ENCODE data around the gene MIEF2. TPM values are rescaled to one million over a fixed set of nuclear protein-coding genes. Genes with fewer than 3 reads are reported as not detected.
A peak's percentile ranks its signal among the peaks of the same experiment; 100 is the strongest.

Gene MIEF2
- total RNA-seq, 3 donors from 2014 or later = 13.4 to 20.7 (median 16.4) TPM

GRCh38 chr17:18262111-18262510 lies 1.6 kb downstream of the MIEF2 start:
- intact Hi-C loops (cut with DNase I, micrococcal nuclease) = no loop called here
- TF ChIP-seq CTCF (IDR thresholded peaks at IDR 0.05) = no peak
- Histone ChIP-seq H3K4me1 (ENCODE audit: low read depth) (peaks cover 20% of the 10 kb centered on the region), H3K9me3 (no peaks in the 10 kb centered on the region), H3K4me3 (no peak overlapping the region), H3K36me3 (ENCODE audit: low read depth) (peaks cover 5% of the 10 kb centered on the region)
- DNase-seq = no peak
- no peak for ATAC-seq

DNA sequence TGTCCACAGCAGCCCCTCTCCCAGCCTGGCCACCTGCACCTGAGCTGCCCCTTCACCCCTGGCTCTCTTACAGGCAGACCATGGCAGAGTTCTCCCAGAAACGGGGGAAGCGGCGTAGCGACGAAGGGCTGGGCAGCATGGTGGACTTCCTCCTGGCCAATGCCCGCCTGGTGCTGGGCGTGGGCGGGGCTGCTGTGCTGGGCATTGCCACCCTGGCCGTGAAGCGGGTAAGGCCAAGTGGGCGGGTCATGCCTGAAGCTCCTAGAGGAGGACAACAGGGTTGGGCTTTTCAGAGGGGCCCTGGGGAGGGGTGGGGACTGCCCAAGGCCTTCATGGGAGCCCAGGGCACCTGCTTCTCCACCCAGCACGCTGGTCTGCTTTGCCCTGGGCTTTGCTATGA lies 2.2 kb downstream of the MIEF2 start:
- Histone ChIP-seq H3K36me3 (ENCODE audit: low read depth) (peaks cover 5% of the 10 kb centered on the region), H3K4me1 (ENCODE audit: low read depth) (peaks cover 15% of the 10 kb centered on the region), H3K9me3 (no peaks in the 10 kb centered on the region), H3K4me3 (no peak overlapping the region)
- no peak for ATAC-seq
- DNase-seq = peak in 1 of 3 donors; percentile 55
- no peak for TF ChIP-seq CTCF (IDR thresholded peaks at IDR 0.05)
- intact Hi-C loops (cut with DNase I, micrococcal nuclease) = no loop called here

DNA sequence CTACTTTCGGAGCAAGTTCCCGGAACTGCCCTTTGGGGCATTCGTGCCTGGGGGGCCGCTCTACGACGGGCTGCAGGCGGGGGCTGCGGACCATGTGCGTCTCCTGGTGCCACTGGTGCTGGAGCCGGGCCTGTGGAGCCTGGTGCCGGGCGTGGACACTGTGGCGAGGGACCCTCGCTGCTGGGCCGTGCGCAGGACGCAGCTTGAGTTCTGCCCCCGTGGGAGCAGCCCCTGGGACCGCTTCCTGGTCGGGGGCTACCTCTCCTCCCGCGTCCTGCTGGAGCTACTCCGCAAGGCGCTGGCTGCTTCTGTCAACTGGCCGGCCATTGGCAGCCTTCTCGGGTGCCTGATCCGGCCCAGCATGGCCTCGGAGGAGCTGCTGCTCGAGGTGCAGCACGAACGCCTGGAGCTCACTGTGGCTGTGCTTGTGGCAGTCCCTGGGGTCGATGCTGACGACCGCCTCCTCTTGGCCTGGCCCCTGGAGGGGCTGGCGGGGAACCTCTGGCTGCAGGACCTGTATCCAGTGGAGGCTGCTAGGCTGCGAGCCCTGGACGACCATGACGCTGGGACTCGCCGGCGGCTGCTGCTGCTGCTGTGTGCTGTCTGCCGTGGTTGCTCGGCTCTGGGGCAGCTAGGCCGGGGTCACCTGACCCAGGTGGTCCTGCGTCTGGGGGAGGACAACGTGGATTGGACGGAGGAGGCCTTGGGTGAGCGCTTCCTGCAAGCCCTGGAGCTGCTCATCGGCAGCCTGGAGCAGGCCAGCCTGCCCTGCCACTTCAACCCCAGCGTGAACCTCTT lies 3.6 kb downstream of the MIEF2 start:
- intact Hi-C loops (cut with DNase I, micrococcal nuclease) = no loop called here
- peaks cover 15% of the 10 kb centered on the region for H3K4me1 ChIP-seq (ENCODE audit: low read depth)
- no peak for TF ChIP-seq CTCF (IDR thresholded peaks at IDR 0.05)
- no peak for DNase-seq
- no peaks in the 10 kb centered on the region for H3K9me3 ChIP-seq
- H3K36me3 ChIP-seq (ENCODE audit: low read depth) = peaks cover 5% of the 10 kb centered on the region
- ATAC-seq = no peak
- H3K4me3 ChIP-seq = no peak overlapping the region

DNA sequence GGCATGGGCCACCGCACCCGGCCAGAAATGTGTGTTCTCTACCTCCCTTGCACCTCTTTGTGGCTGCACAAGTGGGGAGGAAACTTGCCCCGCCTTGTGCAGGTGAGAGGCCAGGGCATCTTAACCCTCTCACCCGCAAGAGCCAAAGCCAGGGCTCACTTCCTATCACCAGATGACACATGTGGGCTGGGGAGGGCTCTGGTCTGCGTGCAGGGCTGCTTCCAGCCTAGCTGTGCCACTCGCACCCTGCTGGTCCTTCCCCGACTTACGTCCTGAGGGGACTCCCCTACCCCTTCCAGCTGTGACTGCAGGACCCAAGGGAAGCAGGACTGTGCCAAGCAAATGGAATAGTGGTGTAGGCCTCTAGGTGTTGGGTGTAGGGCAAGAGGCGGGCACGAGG lies 6.9 kb downstream of the MIEF2 start:
- no peak for ATAC-seq
- peaks cover 5% of the 10 kb centered on the region for H3K36me3 ChIP-seq (ENCODE audit: low read depth)
- H3K4me1 ChIP-seq (ENCODE audit: low read depth) = peaks cover 3% of the 10 kb centered on the region
- no peak overlapping the region for H3K4me3 ChIP-seq
- H3K9me3 ChIP-seq = no peaks in the 10 kb centered on the region
- TF ChIP-seq CTCF (IDR thresholded peaks at IDR 0.05) = no peak
- intact Hi-C loops (cut with DNase I, micrococcal nuclease) = no loop called here
- no peak for DNase-seq

GRCh38 chr17:18267927-18268711 lies 7.7 kb downstream of the MIEF2 start:
- H3K36me3 ChIP-seq (ENCODE audit: low read depth) = peaks cover 5% of the 10 kb centered on the region
- H3K9me3 ChIP-seq = no peaks in the 10 kb centered on the region
- no peak for DNase-seq
- ATAC-seq = no peak
- TF ChIP-seq CTCF (IDR thresholded peaks at IDR 0.05) = no peak
- H3K4me3 ChIP-seq = no peak overlapping the region
- intact Hi-C loops (cut with DNase I, micrococcal nuclease) = no loop called here
- H3K4me1 ChIP-seq (ENCODE audit: low read depth) = no peaks in the 10 kb centered on the region
